Posterior vena cava (tissue), 2 donors: ENCODE data around the gene RPGRIP1. TPM values are rescaled to one million over a fixed set of nuclear protein-coding genes. Genes with fewer than 3 reads are reported as not detected.
"Not testable (repeated sequence)": the region's sequence is repeated elsewhere in the genome, so short reads cannot be mapped to it uniquely, and the experiment has no call there.

Experiments used
- DNase-seq: peaks from one replicate; pipeline ENCODE4 v3.0.0-alpha.2; 2020; ENCODE audit warnings: low spot score
- intact Hi-C, 2 donors: fragments of 100-400 bp; cut with DNase I; formaldehyde crosslinking; loops; one replicate each; pipeline versions ENCODE4 v1.14.1 to v1.14.2; 2022 to 2023
- total RNA-seq, 2 donors: library from RNA; stranded (reverse); fragmentation: NEBNext Ultra II Directional; extraction: Animal tissue kit (Norgen Biotek cat#: 25700); gene quantifications; one replicate each; pipeline ENCODE4 v1.2.1, GENCODE V29; 2021
- donor health status: DM: yes; HTN: yes; CAD: no.
- donor health status: DM: yes; HTN: yes; CAD: no.

Gene RPGRIP1
- total RNA-seq, 2 donors from 2014 or later, result 0.10 to 0.88 TPM

DNA sequence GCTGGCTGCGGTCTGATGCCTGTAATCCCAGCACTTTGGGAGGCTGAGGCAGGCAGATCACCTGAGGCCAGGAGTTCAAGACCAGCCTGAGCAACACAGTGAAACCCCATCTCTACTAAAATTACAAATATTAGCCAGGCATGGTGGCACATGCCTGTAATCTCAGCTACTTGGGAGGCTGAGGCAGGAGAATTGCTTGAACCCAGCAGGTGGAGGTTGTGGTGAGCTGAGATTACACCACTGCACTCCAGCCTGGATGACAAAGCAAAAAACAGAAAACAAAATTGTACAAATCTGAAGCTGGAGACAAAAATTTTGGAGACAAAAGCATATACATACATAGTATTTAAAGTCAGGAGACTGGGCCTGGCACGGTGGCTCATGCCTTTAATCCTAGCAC, 6.6 kb downstream of the RPGRIP1 start:
- DNase-seq, intact Hi-C loops: not testable (repeated sequence)

DNA sequence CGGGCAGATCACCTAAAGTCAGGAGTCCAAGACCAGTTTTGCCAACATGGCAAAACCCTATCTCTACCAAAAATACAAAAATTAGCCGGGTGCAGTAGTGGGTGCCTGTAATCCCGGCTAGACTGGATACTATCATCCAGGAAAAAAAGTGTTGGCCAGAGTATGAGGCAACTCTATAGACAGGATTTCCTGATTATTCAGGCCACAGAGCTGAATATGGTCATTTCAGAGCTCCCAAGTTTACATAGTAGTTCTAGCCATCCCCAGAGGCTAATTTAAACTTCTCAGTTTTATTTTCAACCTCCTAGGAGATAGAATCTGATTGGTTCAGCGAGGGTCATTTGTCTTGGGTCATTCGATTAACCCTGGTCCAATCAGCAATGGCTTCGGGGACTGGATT, 7.3 kb downstream of the RPGRIP1 start:
- intact Hi-C loops, result no loop called here
- no peak for DNase-seq

DNA sequence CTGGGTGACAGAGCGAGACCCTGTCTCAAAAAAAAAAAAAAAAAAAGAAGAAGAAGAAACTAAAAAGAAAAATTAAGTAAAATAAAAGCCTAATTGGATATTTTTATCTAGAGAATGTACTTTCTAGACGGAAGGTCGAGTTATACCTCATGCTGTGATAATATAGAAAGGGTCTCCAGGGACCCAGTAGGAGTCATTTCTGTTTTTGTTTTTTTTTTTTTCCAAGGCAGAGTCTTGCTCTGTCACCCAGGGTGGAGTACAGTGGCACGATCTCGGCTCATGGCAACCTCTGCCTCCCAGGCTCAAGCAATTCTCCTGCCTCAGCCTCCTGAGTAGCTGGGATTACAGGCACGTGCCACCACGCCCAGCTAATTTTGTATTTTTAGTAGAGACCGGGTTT, 14.1 kb downstream of the RPGRIP1 start:
- DNase-seq, intact Hi-C loops: not testable (repeated sequence)

DNA sequence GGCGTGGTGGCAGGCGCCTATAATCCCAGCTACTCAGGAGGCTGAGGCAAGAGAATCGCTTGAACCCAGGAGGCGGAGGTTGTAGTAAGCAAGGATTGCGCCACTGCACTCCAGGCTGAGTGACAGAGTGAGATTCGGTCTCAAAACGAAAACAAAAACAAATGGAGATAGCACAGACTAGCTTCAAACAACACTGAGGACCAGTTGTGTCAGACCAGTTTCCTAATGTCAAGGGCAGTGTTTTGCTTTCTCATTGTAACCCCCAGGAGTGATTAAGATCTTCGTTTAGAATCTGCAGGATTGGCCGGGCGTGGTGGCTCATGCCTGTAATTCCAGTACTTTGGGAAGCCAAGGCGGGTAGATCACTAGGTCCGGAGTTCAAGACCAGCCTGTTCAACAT, 18.5 kb downstream of the RPGRIP1 start:
- DNase-seq, result no peak
- intact Hi-C loops, result no loop called here

DNA sequence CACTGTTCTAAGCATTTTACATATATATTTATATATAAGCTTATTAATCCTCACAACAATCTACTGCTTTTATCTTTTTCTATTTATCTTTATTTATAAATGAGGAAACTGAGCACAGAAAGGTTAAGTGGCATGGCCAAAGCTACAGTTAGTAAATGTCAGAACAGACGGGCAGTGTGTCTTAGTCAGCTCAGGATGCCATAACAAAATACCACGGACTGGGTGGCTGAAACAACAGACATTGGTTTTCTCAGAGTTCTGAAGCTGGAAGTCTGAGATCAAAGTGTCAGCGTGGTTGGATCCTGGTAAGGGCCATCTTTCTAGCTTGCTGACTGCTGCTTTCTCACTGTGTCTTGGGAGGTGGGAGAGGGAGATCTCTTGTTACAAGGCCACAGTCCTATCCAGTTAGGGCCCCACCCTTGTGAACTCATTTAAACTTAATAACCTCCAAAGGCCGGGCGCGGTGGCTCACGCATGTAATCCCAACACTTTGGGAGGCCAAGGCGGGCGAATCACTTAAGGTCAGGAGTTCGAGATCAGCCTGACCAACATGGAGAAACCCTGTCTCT, 19.8 kb downstream of the RPGRIP1 start:
- DNase-seq, result no peak
- intact Hi-C loops, result no loop called here

DNA sequence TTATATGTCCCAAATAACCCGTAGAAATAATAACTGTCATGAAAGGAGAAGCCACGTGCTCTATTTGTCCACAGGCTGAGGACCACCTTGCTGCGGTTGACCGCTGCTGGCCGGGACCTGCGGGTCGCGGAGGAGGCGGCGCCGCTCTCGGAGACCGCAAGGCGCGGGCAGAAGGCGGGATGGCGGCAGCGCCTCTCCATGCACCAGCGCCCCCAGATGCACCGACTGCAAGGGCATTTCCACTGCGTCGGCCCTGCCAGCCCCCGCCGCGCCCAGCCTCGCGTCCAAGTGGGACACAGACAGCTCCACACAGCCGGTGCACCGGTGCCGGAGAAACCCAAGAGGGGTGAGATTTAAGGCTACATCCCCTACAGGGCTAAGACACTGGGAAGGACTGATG, 21.0 kb downstream of the RPGRIP1 start:
- intact Hi-C loops, result no loop called here
- no peak for DNase-seq

DNA sequence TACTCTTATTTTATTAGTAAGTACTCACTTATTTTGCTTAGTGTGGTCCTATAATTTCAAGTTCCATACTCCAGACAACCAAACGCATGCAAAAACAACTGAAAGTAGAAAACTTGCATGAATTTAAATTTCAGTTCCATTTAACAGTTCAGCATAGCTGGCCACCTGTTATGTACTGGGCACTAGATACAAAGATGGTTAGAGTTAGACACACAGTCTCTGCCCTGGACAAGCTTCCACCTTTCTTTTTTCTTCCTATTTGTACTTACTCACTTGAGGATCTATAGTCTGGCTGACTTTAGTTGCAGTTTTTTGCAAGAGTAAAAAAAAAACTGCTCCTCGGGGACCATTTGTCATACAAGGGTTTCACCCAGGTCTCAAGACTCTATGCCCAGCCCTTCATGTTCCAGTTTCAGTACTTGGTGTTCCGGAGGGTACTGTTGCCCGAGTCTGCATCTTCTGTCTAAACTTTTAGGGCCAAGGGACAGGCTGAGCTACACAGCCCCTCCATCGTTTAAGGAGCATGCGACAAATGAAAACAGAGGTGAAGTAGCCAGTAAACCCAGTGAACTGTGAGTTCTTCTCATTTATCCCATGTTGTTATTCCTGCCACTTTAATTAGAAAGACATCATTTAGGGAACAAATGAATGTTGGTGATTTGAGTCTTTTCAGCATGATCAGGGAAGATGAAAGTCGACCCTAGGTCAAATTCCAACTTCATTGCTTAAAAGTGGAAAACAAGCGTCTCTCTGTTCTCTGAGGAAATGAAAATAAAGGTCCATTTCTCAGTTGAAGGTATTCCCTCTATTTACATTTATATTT, 22.3 kb downstream of the RPGRIP1 start:
- DNase-seq, result no peak
- intact Hi-C loops, result no loop called here

DNA sequence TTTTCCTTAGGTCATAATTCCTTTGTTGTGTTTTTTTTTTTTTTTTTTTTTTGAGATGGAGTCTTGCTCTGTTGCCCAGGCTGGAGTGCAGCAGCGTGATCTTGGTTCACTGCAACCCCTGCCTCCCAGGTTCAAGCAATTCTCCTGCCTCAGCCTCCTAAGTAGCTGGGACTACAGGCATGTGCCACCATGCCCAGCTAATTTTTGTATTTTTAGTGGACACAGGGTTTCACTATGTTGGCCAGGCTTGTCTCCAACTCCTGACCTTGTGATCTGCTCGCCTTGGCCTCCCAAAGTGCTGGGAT, 22.9 kb downstream of the RPGRIP1 start:
- DNase-seq, intact Hi-C loops: not testable (repeated sequence)

DNA sequence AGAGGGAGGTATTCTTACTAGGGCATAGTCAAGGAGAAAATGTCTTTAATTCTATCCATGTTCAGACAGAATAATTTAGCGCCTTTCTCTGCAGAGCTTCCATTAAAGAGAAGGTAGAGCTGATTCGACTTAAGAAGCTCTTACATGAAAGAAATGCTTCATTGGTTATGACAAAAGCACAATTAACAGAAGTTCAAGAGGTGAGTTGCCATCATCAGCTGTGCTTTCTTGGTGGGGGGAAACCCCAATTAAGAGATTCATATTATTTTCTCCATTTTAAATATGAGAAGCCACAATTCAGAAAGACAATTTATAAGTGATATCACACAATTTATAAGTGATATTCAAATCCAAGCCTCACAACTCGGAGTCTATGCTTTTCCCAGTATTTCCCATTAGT, 27.8 kb downstream of the RPGRIP1 start:
- intact Hi-C loops, result no loop called here
- no peak for DNase-seq

DNA sequence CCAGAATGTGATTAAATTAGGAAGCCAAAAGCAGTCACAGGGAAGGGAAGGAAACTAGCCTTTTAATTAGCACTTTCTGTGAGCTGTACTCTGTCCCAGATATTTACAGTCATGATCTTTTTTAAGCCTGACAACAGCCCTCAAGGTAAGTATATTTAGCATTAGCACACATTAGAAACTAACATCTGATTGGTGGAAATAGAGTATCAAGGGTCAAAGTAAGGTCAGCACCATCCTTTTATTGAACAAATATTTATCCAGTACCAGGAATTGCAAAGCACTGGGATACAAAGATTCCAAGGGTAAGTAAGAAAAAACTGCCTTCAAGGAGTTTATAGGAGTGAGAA, 28.2 kb downstream of the RPGRIP1 start:
- no peak for DNase-seq
- intact Hi-C loops, result no loop called here

DNA sequence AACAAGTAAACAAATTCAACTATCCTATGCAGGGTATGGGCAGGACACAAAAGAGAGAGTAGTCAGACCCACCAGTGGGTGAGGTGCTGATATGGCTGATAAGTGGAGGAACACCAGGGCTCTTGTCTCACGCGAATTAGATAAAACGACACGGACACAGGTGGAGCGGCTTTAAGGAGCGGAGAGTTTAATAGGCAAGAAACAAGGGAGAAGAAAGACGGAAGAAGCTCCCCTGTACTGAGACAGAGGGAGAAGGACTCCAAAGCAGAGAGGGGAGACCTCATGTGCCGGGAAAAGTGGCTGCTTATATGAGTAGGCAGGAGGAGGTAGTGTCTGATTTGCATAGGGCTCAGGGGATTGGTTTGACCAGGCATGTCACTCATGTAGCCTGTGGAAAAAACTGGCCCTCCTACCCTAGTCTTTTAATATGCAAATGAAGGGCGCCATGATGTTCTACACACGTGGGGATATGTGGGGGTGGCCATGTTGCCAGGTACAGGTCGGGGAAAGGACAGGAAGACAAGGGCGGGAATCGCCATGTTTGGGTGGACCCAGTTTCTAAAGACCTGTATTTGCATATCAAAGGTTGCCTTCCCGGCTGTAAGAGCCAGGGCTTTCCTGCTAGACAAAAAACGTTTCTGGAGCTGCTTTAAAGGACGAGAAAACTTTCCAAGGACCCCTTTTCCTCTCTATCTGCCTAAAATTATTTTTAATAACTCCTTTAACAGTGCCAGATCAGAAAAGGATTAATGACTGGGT, 28.8 kb downstream of the RPGRIP1 start:
- intact Hi-C loops, result no loop called here
- DNase-seq, result no peak

DNA sequence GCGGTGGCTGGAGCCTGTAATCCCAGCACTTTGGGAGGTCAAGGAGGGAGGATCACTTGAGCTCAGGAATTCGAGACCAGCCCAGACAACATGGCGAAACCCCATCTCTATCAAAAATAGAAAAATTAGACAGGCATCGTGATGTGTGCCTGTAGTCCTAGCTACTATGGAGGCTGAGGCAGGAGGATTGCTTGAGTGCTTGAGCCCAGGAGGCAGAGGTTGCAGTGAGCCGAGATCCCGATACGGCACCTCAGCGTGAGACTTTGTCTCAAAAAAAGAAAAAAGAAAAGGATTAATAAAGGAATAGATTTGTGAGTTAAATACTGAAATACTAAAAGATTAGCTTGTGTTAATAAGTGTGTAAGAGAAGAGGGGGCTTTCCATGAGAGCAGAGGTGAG, 29.4 kb downstream of the RPGRIP1 start:
- intact Hi-C loops, result no loop called here
- DNase-seq, result no peak

DNA sequence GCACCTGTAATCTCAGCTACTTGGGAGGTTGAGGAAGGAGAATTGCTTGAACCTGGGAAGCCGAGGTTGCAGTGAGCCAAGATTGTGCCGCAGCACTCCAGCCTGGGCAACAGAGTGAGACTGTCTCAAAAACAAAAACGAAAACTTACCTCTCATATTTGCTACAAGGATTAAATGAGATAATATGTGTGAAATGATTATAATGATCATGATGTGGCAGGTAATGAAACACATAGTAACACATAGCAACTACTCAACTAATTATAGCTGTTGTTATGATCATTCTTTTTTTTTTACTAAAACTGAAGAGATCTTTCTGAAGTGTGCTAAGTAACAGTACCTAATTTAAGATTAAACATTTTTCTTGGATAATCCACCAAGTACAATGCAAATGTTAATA, 30.1 kb downstream of the RPGRIP1 start:
- intact Hi-C loops, result loop anchor here in 1 of 2 donors (10.0 kb wide), 1 partner anchor 815 kb away; no protein-coding TSS in a partner anchor
- DNase-seq, result no peak

DNA sequence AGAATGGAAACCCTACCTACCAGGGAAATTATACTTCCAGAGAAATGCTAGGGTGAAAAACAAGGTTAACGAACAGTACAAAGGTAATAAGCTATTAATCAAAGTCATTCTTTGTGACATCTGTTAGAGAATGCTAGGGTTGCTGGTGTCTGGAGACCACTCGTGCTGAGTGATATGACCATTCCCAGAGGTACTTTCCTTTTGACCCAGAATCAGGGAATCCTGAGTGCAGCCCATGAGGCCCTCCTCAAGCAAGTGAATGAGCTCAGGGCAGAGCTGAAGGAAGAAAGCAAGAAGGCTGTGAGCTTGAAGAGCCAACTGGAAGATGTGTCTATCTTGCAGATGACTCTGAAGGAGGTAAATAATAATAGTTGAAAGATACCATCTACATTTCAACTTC, 31.7 kb downstream of the RPGRIP1 start:
- intact Hi-C loops, result loop anchor here in 1 of 2 donors (10.0 kb wide), 1 partner anchor 813 kb away; no protein-coding TSS in a partner anchor
- no peak for DNase-seq

DNA sequence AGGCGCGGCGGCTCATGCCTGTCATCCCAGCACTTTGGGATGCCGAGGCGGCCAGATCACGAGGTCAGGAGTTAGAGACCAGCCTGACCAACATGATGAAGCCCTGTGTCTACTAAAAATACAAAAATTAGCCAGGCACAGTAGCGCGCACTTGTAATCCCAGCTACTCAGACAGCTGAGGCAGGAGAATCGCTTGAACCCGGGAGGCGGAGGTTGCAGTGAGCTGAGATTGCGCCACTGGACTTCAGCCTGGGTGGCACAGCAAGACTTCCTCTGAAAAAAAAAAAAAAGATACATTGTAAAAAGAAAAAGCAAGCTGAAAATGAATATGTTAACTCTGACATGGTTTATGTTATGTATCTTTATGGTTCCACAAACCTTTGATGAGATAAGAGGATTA, 33.6 kb downstream of the RPGRIP1 start:
- DNase-seq, result no peak
- intact Hi-C loops, result loop anchor here in 1 of 2 donors (10.0 kb wide), 1 partner anchor 811 kb away; no protein-coding TSS in a partner anchor

DNA sequence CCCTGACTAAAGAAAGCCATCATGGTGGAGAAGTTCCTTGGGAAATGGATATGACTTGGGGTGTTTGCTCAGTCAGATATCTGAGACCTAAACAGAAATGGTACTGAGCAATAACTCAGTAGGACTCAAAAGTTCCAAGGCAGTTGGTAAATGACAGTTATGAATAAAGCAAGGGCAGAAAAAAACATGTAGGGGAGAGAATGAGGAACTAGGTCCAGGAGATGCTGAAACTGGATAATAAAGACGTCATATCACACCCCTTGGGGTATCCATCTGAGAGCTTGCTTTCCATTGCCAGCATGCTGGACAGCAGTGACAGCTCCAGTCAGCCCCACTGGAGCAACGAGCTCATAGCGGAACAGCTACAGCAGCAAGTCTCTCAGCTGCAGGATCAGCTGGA, 37.5 kb downstream of the RPGRIP1 start:
- DNase-seq, result no peak
- intact Hi-C loops, result loop anchor here in 1 of 2 donors (10.0 kb wide), 1 partner anchor 807 kb away; no protein-coding TSS in a partner anchor

DNA sequence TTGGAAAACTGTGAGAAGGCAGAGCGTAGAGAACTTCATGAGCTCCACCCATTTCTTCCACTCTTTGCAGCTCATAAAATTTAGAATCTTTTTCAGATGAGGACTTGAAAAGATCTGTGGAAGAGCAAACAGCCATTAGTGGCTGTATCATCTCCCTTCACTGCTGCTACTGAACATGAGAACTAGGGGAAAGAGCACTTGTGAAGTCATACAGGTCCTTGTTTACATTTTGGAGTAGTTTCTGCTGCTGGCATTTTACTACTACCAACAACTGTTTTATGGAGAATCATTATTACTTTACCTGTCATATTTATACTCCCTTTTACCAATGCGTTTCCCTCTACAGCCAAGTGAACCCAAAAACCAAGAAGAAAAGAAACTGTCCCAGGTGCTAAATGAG, 41.0 kb downstream of the RPGRIP1 start:
- intact Hi-C loops, result no loop called here
- no peak for DNase-seq

DNA sequence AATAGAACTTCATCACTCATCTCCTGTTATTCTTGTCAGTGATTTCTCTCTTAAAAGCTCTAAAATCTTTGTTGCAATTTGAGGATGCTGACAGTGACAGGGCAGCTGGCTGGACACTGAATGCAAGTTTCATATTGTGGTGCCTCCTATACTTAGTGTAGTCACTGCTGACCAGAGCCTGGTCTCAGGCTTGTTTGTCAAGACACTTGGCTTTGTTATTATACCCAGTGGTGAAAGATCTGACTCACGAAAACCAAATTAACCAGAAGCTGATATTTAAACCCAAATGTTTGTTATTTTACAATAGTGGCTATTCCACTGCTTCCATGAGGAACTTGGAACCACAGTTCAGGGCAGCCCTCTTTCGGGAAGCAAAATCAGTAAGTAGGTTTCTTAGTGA, 42.8 kb downstream of the RPGRIP1 start:
- DNase-seq, result no peak

DNA sequence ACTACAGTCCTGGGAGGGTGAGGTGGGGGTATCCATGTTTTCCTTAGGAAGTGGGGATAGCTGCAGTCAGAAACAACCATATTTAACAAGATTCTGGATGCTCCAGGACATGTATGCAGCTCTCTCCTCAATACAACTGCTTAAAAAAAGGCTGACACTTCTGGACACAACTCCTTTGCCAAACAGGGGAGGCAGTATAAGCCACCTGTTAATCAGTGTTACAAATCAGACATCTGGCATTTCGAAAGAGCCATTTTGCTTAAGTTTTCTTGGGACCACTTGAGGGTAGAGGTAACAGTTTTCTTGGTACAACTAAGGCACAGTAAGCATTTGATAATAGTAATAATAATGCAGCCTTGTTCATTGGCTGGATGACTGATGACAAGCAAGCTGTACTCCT, 47.1 kb downstream of the RPGRIP1 start:
- intact Hi-C loops, result no loop called here
- DNase-seq, result no peak

More for the DNA sequence above, 42.8 kb downstream of the RPGRIP1 start:
- intact Hi-C loops, result no loop called here
